HepG2 (cell line): ENCODE data around the gene RAC3. TPM values are rescaled to one million over a fixed set of nuclear protein-coding genes. Genes with fewer than 3 reads are reported as not detected.

Source experiments
- FIP1L1 ChIP-seq: fragments of 200-400 bp; formaldehyde crosslinking; IDR thresholded peaks from 2 replicates; pipeline ENCODE4 v1.6.1; 2018; ENCODE audit warnings: low read depth, mild to moderate bottlenecking, low read length, moderate library complexity, borderline replicate concordance; ENCODE audit not compliant: insufficient read depth
- GATAD1 ChIP-seq: IDR thresholded peaks from 2 replicates; pipeline ENCODE4 v1.6.1; 2016; ENCODE audit warnings: missing genetic modification reagents, missing compliant biosample characterization
- HNRNPLL ChIP-seq: fragments of 200-400 bp; formaldehyde crosslinking; IDR thresholded peaks from 2 replicates; pipeline ENCODE4 v1.6.1; 2017; ENCODE audit warnings: mild to moderate bottlenecking, low read depth, low read length; ENCODE audit not compliant: poor library complexity, severe bottlenecking
- NFATC3 ChIP-seq: sonication (generic); formaldehyde crosslinking; IDR thresholded peaks from 2 replicates; pipeline ENCODE4 v1.5.1; 2020; ENCODE audit warnings: mild to moderate bottlenecking, missing genetic modification reagents
- SALL1 ChIP-seq: sonication (generic); formaldehyde crosslinking; IDR thresholded peaks from 2 replicates; pipeline ENCODE4 v1.8.0; 2022; ENCODE audit warnings: mild to moderate bottlenecking, missing genetic modification reagents
- SMARCC2 ChIP-seq: fragments of 450-650 bp; IDR thresholded peaks from 2 replicates; pipeline ENCODE4 v1.6.1; 2017; ENCODE audit warnings: antibody characterized with exemption, mild to moderate bottlenecking
- SMARCE1 ChIP-seq: fragments of 450-650 bp; IDR thresholded peaks from 2 replicates; pipeline ENCODE4 v1.6.1; 2017; ENCODE audit warnings: borderline replicate concordance
- TRIM24 ChIP-seq: sonication (generic); formaldehyde crosslinking; IDR thresholded peaks from 2 replicates; pipeline ENCODE4 v1.8.0; 2022; ENCODE audit warnings: mild to moderate bottlenecking, missing genetic modification reagents
- ZFP1 ChIP-seq: IDR thresholded peaks from 2 replicates; pipeline ENCODE4 v1.6.1; 2016
- ZFP36L1 ChIP-seq: sonication (generic); formaldehyde crosslinking; IDR thresholded peaks from 2 replicates; pipeline ENCODE4 v1.8.0; 2022; ENCODE audit warnings: mild to moderate bottlenecking, missing genetic modification reagents, moderate library complexity
- ZFP90 ChIP-seq: sonication (generic); formaldehyde crosslinking; IDR thresholded peaks from 2 replicates; pipeline ENCODE4 v1.8.0; 2022; ENCODE audit warnings: missing genetic modification reagents, mild to moderate bottlenecking, inconsistent platforms, borderline replicate concordance
- ZNF230 ChIP-seq: sonication (generic); formaldehyde crosslinking; IDR thresholded peaks from 2 replicates; pipeline ENCODE4 v1.4.0; 2020; ENCODE audit warnings: mild to moderate bottlenecking, missing genetic modification reagents
- ZNF263 ChIP-seq: sonication (generic); formaldehyde crosslinking; IDR thresholded peaks from 2 replicates; pipeline ENCODE4 v1.4.0; 2020; ENCODE audit warnings: missing genetic modification reagents
- ZNF292 ChIP-seq: sonication (generic); formaldehyde crosslinking; IDR thresholded peaks from 2 replicates; pipeline ENCODE4 v1.8.1; 2022; ENCODE audit warnings: mild to moderate bottlenecking, low read depth, missing genetic modification reagents, borderline replicate concordance
- ZNF34 ChIP-seq: sonication (generic); formaldehyde crosslinking; IDR thresholded peaks from 2 replicates; pipeline ENCODE4 v1.4.0; 2020; ENCODE audit warnings: mild to moderate bottlenecking, missing genetic modification reagents, borderline replicate concordance
- ZNF44 ChIP-seq: sonication (generic); formaldehyde crosslinking; IDR thresholded peaks from 2 replicates; pipeline ENCODE4 v1.5.1; 2020; ENCODE audit warnings: mild to moderate bottlenecking, missing genetic modification reagents
- ZNF543 ChIP-seq: sonication (generic); formaldehyde crosslinking; IDR thresholded peaks from 2 replicates; pipeline ENCODE4 v1.4.0; 2020; ENCODE audit warnings: mild to moderate bottlenecking, missing genetic modification reagents
- ZNF572 ChIP-seq: sonication (generic); formaldehyde crosslinking; IDR thresholded peaks from 2 replicates; pipeline ENCODE4 v1.5.1; 2020; ENCODE audit warnings: mild to moderate bottlenecking, missing genetic modification reagents
- ZNF607 ChIP-seq: sonication (generic); formaldehyde crosslinking; IDR thresholded peaks from 2 replicates; pipeline ENCODE4 v1.5.1; 2020; ENCODE audit warnings: missing genetic modification reagents, mild to moderate bottlenecking, borderline replicate concordance
- ZNF790 ChIP-seq: sonication (generic); formaldehyde crosslinking; IDR thresholded peaks from 2 replicates; pipeline ENCODE4 v1.8.0; 2022; ENCODE audit warnings: missing genetic modification reagents, mild to moderate bottlenecking, borderline replicate concordance
- ZSCAN21 ChIP-seq: sonication (generic); formaldehyde crosslinking; IDR thresholded peaks from 2 replicates; pipeline ENCODE4 v1.8.0; 2022; ENCODE audit warnings: mild to moderate bottlenecking, missing genetic modification reagents, moderate library complexity, borderline replicate concordance
- polyA plus RNA-seq, 8 experiments: library from polyadenylated mRNA; depleted of rRNA in 3 of 8; stranded (reverse) in 7 of 8; unstranded in 1 of 8; fragments of >200 nt; fragmentation: Illumina TruSeq in 4 of 8; extraction: Trizol in 4 of 8; gene quantifications; 2 replicates each; pipeline versions ENCODE4 v1.2.1 to v1.2.3, GENCODE V29; 2011 to 2016; ENCODE audit warnings: low read depth in 4 of 8, missing spikeins in 1 of 8, mixed read lengths in 1 of 8; ENCODE audit not compliant: insufficient read depth in 1 of 8
- total RNA-seq, 5 experiments: library from RNA; depleted of rRNA; stranded (reverse); fragments of >200 nt; fragmentation: Illumina TruSeq; extraction: Trizol; gene quantifications; 2 replicates each; pipeline ENCODE4 v1.2.3, GENCODE V29; 2016; ENCODE audit warnings: low read depth in 1 of 5
- TF ChIP-seq, protein P1 (sequence below): sonication (generic); formaldehyde crosslinking; IDR thresholded peaks from 2 replicates; pipeline ENCODE4 v1.8.1; 2023; ENCODE audit warnings: mild to moderate bottlenecking, missing genetic modification reagents, borderline replicate concordance
- TF ChIP-seq, protein P2 (sequence below): sonication (generic); formaldehyde crosslinking; IDR thresholded peaks from 2 replicates; pipeline ENCODE4 v1.4.0; 2020; ENCODE audit warnings: missing genetic modification reagents, low read depth, mild to moderate bottlenecking, borderline replicate concordance
- TF ChIP-seq, protein P3 (sequence below): fragments of 450-650 bp; IDR thresholded peaks from 2 replicates; pipeline ENCODE4 v1.6.1; 2016
- TF ChIP-seq, protein P4 (sequence below), 2 experiments: fragments of 450-650 bp in 1 of 2; sonication (generic) in 1 of 2; formaldehyde crosslinking; IDR thresholded peaks; 2 replicates each; pipeline versions ENCODE4 v1.5.0 to v1.8.0; 2020 to 2022; ENCODE audit warnings: mild to moderate bottlenecking in 1 of 2, missing genetic modification reagents in 1 of 2
- TF ChIP-seq, protein P5 (sequence below): sonication (generic); formaldehyde crosslinking; IDR thresholded peaks from 2 replicates; pipeline ENCODE4 v1.5.0; 2020; ENCODE audit warnings: missing genetic modification reagents, mild to moderate bottlenecking, borderline replicate concordance

Gene RAC3
- total and polyA plus RNA-seq, 2 of the 13 experiments (the other 11 are each of a cell fraction or from before 2014, with no cell fraction given): 10.5 to 21.3 TPM

DNA sequence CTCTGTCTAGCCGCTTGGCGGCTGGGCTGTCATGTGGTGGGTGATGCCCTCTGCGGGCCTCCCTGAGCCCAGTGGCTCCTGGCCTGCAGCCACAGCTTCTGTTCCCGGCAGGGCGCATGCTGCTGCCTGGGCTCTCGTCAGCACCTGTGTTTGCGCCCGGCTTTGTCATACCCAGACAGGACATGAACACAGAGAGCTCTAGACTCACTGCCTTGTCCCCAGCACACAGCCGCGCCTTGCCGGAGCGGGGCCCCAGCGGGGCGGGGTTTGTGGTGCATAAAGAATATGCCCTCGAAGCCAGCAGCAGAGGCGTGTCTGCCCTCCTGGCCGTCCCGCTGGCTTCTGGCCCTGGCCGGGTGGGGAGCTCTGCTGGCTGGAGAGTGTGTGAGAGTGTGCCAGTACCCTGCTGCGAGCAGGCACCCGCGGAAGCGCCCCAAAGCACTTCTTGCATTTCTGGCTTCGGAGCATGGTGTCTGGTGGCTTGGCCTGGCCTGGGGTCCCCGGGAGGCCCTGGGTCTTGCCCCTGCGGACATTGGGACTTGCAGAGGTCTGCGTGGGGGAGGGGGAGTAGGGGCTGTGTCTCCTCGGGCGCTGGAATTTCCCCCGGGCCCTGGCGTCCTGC is 39.7 kb upstream of the RAC3 start (continued):
- no peak for TF ChIP-seq SMARCE1
- peak; percentile 63 for TF ChIP-seq ZNF292 (CRISPR knock-in tag)
- TF ChIP-seq ZNF230: peak; percentile 74; the same call in 1 of the 2 replicates
- TF ChIP-seq, protein P1, sequence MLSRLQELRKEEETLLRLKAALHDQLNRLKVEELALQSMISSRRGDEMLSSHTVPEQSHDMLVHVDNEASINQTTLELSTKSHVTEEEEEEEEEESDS (CRISPR knock-in tag): peak; percentile 93
- no peak for TF ChIP-seq ZNF607 (CRISPR knock-in tag)
- peak; percentile 85; the same call in 1 of the 2 replicates for TF ChIP-seq ZFP90 (CRISPR knock-in tag)
- TF ChIP-seq, protein P2, sequence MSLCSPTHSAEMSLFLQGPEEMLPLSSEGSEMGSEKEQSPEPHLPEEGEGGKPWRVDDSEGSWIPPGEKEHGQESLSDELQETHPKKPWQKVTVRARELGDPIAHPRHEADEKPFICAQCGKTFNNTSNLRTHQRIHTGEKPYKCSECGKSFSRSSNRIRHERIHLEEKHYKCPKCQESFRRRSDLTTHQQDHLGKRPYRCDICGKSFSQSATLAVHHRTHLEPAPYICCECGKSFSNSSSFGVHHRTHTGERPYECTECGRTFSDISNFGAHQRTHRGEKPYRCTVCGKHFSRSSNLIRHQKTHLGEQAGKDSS: peak; percentile 88
- peak; percentile 23; the same call in 1 of the 2 replicates for TF ChIP-seq ZNF790 (CRISPR knock-in tag)
- no peak for TF ChIP-seq SMARCC2
- no peak for TF ChIP-seq TRIM24 (CRISPR knock-in tag)
- TF ChIP-seq, protein P3, sequence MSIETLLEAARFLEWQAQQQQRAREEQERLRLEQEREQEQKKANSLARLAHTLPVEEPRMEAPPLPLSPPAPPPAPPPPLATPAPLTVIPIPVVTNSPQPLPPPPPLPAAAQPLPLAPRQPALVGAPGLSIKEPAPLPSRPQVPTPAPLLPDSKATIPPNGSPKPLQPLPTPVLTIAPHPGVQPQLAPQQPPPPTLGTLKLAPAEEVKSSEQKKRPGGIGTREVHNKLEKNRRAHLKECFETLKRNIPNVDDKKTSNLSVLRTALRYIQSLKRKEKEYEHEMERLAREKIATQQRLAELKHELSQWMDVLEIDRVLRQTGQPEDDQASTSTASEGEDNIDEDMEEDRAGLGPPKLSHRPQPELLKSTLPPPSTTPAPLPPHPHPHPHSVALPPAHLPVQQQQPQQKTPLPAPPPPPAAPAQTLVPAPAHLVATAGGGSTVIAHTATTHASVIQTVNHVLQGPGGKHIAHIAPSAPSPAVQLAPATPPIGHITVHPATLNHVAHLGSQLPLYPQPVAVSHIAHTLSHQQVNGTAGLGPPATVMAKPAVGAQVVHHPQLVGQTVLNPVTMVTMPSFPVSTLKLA: peak; percentile 79
- peak; percentile 44 for TF ChIP-seq ZNF44 (CRISPR knock-in tag)
- peak; percentile 99; the same call in 1 of the 2 replicates for TF ChIP-seq NFATC3 (CRISPR knock-in tag)
- peak; percentile 75; the same call in 1 of the 2 replicates for TF ChIP-seq ZNF263
- TF ChIP-seq, protein P4, sequence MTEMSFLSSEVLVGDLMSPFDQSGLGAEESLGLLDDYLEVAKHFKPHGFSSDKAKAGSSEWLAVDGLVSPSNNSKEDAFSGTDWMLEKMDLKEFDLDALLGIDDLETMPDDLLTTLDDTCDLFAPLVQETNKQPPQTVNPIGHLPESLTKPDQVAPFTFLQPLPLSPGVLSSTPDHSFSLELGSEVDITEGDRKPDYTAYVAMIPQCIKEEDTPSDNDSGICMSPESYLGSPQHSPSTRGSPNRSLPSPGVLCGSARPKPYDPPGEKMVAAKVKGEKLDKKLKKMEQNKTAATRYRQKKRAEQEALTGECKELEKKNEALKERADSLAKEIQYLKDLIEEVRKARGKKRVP (CRISPR knock-in tag; IDR thresholded peaks at IDR 0.05): peak in 1 of 2 experiments; percentile 80; a peak in 2 of 4 replicates
- peak; percentile 81 for TF ChIP-seq GATAD1 (CRISPR knock-in tag)
- TF ChIP-seq HNRNPLL: peak; percentile 82
- TF ChIP-seq SALL1 (CRISPR knock-in tag): peak; percentile 49; the same call in 1 of the 2 replicates
- TF ChIP-seq ZFP36L1 (CRISPR knock-in tag): peak; percentile 66; the same call in 1 of the 2 replicates
- TF ChIP-seq, protein P5, sequence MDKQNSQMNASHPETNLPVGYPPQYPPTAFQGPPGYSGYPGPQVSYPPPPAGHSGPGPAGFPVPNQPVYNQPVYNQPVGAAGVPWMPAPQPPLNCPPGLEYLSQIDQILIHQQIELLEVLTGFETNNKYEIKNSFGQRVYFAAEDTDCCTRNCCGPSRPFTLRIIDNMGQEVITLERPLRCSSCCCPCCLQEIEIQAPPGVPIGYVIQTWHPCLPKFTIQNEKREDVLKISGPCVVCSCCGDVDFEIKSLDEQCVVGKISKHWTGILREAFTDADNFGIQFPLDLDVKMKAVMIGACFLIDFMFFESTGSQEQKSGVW: peak; percentile 7; the same call in 1 of the 2 replicates
- TF ChIP-seq FIP1L1: peak; percentile 78
- peak; percentile 54; the same call in 1 of the 2 replicates for TF ChIP-seq ZSCAN21 (CRISPR knock-in tag)
- 0 out of 2 replicates have a peak, but pooled peaks have one; percentile 60 for TF ChIP-seq ZNF572 (CRISPR knock-in tag)
- TF ChIP-seq ZFP1 (CRISPR knock-in tag): 0 out of 2 replicates have a peak, but pooled peaks have one; percentile 22
- peak; percentile 86 for TF ChIP-seq ZNF543 (CRISPR knock-in tag)
- peak; percentile 78; the same call in 1 of the 2 replicates for TF ChIP-seq ZNF34 (CRISPR knock-in tag)
